ENCODE data around the gene LYPD6. TPM values are rescaled to one million over a fixed set of nuclear protein-coding genes. Genes with fewer than 3 reads are reported as not detected.

The LYPD6 gene
- total RNA-seq, 2 experiments from 2014 or later, result not detected

DNA sequence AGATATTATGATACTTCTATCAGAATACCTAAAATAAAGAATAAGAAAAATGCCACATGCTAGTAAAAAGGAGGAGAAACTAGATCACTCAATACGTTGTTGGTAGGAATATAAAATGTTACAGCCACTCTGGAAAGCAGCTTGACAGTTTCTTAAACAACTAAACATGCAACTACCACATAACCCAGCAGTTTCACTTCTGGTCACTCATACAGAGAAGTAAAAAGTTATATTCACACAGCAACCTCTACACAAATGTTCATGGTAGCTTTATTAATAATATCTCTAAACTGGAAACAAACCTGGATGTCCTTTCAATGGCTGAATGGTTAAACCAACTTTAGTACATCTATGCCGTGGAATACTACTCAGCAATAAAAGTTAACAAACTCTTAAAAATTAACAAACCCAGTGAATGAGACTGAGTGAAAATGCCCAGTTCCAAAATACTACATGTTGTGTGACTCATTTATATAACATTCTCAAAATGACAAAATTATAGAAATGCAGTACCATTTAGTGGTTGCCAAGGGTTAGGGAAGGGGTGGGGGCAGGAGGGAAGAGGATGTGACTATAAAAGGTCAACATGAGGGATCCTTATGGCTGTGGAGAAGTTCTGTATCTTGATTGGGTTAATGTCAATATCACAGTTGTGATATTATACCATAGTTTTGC, 133.1 kb downstream of the LYPD6 start:
- no TSS peak for BruUV-seq (replicated peaks)
- intact Hi-C loops (cut with micrococcal nuclease; ENCODE audit: unreplicated experiment), result no loop called here
- Histone ChIP-seq H3K9me3 (ENCODE audit: low read length) (no peaks in the 10 kb centered on the region), H3K4me1 (ENCODE audit: insufficient read depth, low read length, poor library complexity, severe bottlenecking) (no peaks in the 10 kb centered on the region), H3K79me2 (ENCODE audit: insufficient read depth, low read depth, low read length) (no peaks in the 10 kb centered on the region), H3K9me2 (ENCODE audit: insufficient read depth, low read length) (no peaks in the 10 kb centered on the region), H3K4me3 (ENCODE audit: low read depth, low read length, poor library complexity, severe bottlenecking) (no peak overlapping the region), H3K36me3 (ENCODE audit: insufficient read depth, low read length) (no peaks in the 10 kb centered on the region), H3K27ac (ENCODE audit: low read depth, low read length, poor library complexity, severe bottlenecking) (no peak overlapping the region), H4K20me1 (ENCODE audit: insufficient read depth, low read length) (no peaks in the 10 kb centered on the region), H2AFZ (ENCODE audit: low read length) (no peak overlapping the region), H3K4me2 (ENCODE audit: low read length) (no peak overlapping the region)
- ChIA-PET CTCF (ENCODE audit: unreplicated experiment) (no interaction called here), POLR2A (no interaction called here)
- no peak for DNase-seq (ENCODE audit: low spot score)
- TF ChIP-seq CTCF (conservative IDR thresholded peaks at IDR 0.05; ENCODE audit: low read length), result no peak
- no peak for TF ChIP-seq EZH2phosphoT487 (IDR thresholded peaks at IDR 0.05; ENCODE audit: borderline replicate concordance, low read depth, low read length)

DNA sequence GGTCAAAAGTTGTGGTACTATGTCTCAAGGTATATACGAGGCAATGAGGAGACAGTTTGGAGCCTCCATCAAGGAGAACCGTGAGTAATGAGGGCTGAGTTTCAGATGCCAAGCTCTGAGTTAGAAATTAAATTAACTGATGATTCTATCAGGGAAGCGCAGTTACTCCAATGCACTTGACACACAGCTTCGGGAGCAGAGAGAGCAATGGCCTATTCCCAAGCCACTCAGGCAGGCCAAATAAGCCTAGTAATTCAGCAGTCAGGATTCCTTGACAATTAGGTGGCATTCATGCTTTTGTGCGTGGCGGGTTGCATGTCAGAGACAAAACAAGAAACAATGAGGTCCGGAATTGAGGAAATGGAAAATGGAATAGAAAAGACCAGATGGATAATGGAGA, 134.0 kb downstream of the LYPD6 start:
- BruUV-seq (replicated peaks), result no TSS peak
- ChIA-PET CTCF (ENCODE audit: unreplicated experiment) (no interaction called here), POLR2A (no interaction called here)
- no peak overlapping the region for H3K4me3 ChIP-seq (ENCODE audit: low read depth, low read length, poor library complexity, severe bottlenecking)
- intact Hi-C loops (cut with micrococcal nuclease; ENCODE audit: unreplicated experiment), result no loop called here
- H3K79me2 ChIP-seq (ENCODE audit: insufficient read depth, low read depth, low read length), result no peaks in the 10 kb centered on the region
- no peak overlapping the region for H3K27ac ChIP-seq (ENCODE audit: low read depth, low read length, poor library complexity, severe bottlenecking)
- no peaks in the 10 kb centered on the region for H4K20me1 ChIP-seq (ENCODE audit: insufficient read depth, low read length)
- no peak for TF ChIP-seq EZH2phosphoT487 (IDR thresholded peaks at IDR 0.05; ENCODE audit: borderline replicate concordance, low read depth, low read length)
- TF ChIP-seq CTCF (conservative IDR thresholded peaks at IDR 0.05; ENCODE audit: low read length), result no peak
- no peak overlapping the region for H3K4me2 ChIP-seq (ENCODE audit: low read length)
- no peaks in the 10 kb centered on the region for H3K9me3 ChIP-seq (ENCODE audit: low read length)
- H3K36me3 ChIP-seq (ENCODE audit: insufficient read depth, low read length), result no peaks in the 10 kb centered on the region
- H3K9me2 ChIP-seq (ENCODE audit: insufficient read depth, low read length), result no peaks in the 10 kb centered on the region
- H3K4me1 ChIP-seq (ENCODE audit: insufficient read depth, low read length, poor library complexity, severe bottlenecking), result no peaks in the 10 kb centered on the region
- H2AFZ ChIP-seq (ENCODE audit: low read length), result no peak overlapping the region
- no peak for DNase-seq (ENCODE audit: low spot score)

DNA sequence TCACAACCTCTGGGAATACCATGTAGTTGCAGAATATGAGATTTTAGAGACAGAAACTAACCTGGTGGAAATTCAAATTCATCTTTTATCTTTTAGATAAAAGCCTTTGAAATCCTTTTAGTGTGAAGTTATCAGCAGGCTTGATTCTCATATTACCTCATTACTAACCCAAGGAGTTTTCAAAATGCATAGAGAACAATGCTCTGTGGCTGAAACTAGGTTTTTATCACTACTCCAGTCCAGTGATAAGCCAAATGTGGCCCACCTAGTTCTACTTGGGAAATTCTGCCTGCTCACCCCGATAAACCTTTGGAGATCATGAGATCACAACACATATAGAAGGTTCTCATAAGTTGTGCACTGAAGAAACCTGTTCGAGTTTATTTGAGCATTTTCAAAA, 135.5 kb downstream of the LYPD6 start:
- no peak overlapping the region for H3K4me2 ChIP-seq (ENCODE audit: low read length)
- no peak overlapping the region for H2AFZ ChIP-seq (ENCODE audit: low read length)
- intact Hi-C loops (cut with micrococcal nuclease; ENCODE audit: unreplicated experiment), result no loop called here
- no peak for TF ChIP-seq EZH2phosphoT487 (IDR thresholded peaks at IDR 0.05; ENCODE audit: borderline replicate concordance, low read depth, low read length)
- no peak for TF ChIP-seq CTCF (conservative IDR thresholded peaks at IDR 0.05; ENCODE audit: low read length)
- no TSS peak for BruUV-seq (replicated peaks)
- H3K9me3 ChIP-seq (ENCODE audit: low read length), result no peaks in the 10 kb centered on the region
- H3K9me2 ChIP-seq (ENCODE audit: insufficient read depth, low read length), result no peaks in the 10 kb centered on the region
- no peak overlapping the region for H3K27ac ChIP-seq (ENCODE audit: low read depth, low read length, poor library complexity, severe bottlenecking)
- H3K79me2 ChIP-seq (ENCODE audit: insufficient read depth, low read depth, low read length), result no peaks in the 10 kb centered on the region
- H4K20me1 ChIP-seq (ENCODE audit: insufficient read depth, low read length), result no peaks in the 10 kb centered on the region
- H3K36me3 ChIP-seq (ENCODE audit: insufficient read depth, low read length), result no peaks in the 10 kb centered on the region
- H3K4me1 ChIP-seq (ENCODE audit: insufficient read depth, low read length, poor library complexity, severe bottlenecking), result no peaks in the 10 kb centered on the region
- no peak for DNase-seq (ENCODE audit: low spot score)
- H3K4me3 ChIP-seq (ENCODE audit: low read depth, low read length, poor library complexity, severe bottlenecking), result no peak overlapping the region
- ChIA-PET CTCF (ENCODE audit: unreplicated experiment) (no interaction called here), POLR2A (no interaction called here)

Measured in OCI-LY7 (cell line).